Kidney (tissue), 14 donors: ENCODE results near the gene PAIP2B. TPM values are rescaled to one million over a fixed set of nuclear protein-coding genes. Genes with fewer than 3 reads are reported as not detected.

Experiments
- DNase-seq, 5 donors: peaks; one replicate each; pipeline ENCODE4 v3.0.0-alpha.2; 2013 to 2020
- FAIRE-seq: peaks from 2 replicates; lab custom pipeline; 2012; peaks lifted over from hg19 to GRCh38; lab: Jason Lieb, UNC
- H3K27ac ChIP-seq, 2 donors: one replicate each; pipeline ENCODE4 v1.7.0; 2013; ENCODE audit warnings: low read depth in 2 of 2, low read length in 2 of 2, inconsistent platforms in 1 of 2
- H3K27me3 ChIP-seq: one replicate; pipeline ENCODE4 v1.7.1; 2013; ENCODE audit warnings: low read length, inconsistent platforms; ENCODE audit not compliant: control insufficient read depth, insufficient read depth
- H3K36me3 ChIP-seq, 3 donors: one replicate each; pipeline versions ENCODE4 v1.7.0 to v1.7.1; 2013; ENCODE audit warnings: low read length in 3 of 3, control low read depth in 1 of 3, inconsistent platforms in 1 of 3; ENCODE audit not compliant: insufficient read depth in 3 of 3, control insufficient read depth in 2 of 3
- H3K4me1 ChIP-seq, 3 donors: one replicate each; pipeline versions ENCODE4 v1.7.0 to v1.7.1; 2013; ENCODE audit warnings: low read length in 3 of 3, inconsistent platforms in 1 of 3, low read depth in 1 of 3; ENCODE audit not compliant: control insufficient read depth in 2 of 3, insufficient read depth in 2 of 3
- H3K4me3 ChIP-seq, 3 donors: one replicate each; pipeline versions ENCODE4 v1.7.0 to v1.8.1; 2013; ENCODE audit warnings: low read length in 3 of 3, control low read depth in 1 of 3, inconsistent platforms in 1 of 3
- H3K9ac ChIP-seq, 3 donors: one replicate each; pipeline versions ENCODE4 v1.7.0 to v1.7.1; 2013; ENCODE audit warnings: low read length in 3 of 3, control low read depth in 1 of 3, inconsistent platforms in 1 of 3
- H3K9me3 ChIP-seq, 3 donors: one replicate each; pipeline versions ENCODE4 v1.7.0 to v1.7.1; 2013; ENCODE audit warnings: low read length in 3 of 3, control low read depth in 1 of 3, inconsistent platforms in 1 of 3; ENCODE audit not compliant: control insufficient read depth in 2 of 3, insufficient read depth in 1 of 3
- intact Hi-C: fragments of 100-400 bp; cut with DNase I; formaldehyde crosslinking; loops from one replicate; pipeline ENCODE4 v1.11.1; 2022
- polyA plus RNA-seq: library from polyadenylated mRNA; stranded (reverse); fragments of 350-450 nt; fragmentation: Illumina TruSeq; extraction: RNeasy Lipid Tissue Mini Kit (QIAGEN cat#74804); gene quantifications from one replicate; pipeline ENCODE4 v1.2.3, GENCODE V29; 2014; ENCODE audit warnings: low read depth, low replicate concordance; ENCODE audit not compliant: insufficient read depth
- total RNA-seq: library from RNA; stranded (reverse); fragmentation: NEBNext Ultra II Directional; extraction: Animal tissue kit (Norgen Biotek cat#: 25700); gene quantifications from one replicate; pipeline ENCODE4 v1.2.1, GENCODE V29; 2021
- TF ChIP-seq, protein P1 (sequence below): IDR thresholded peaks from 3 replicates; pipeline ENCODE4 v1.5.1; 2012; ENCODE audit warnings: mild to moderate bottlenecking, moderate library complexity, borderline replicate concordance; ENCODE audit not compliant: insufficient read depth; ENCODE audit errors: extremely low read depth
- donor health status: control.
- donor health status: control.
- donor health status: control.
- donor health status: control.
- donor health status: control.
- donor health status: DM: yes; HTN: yes; CAD: no.
- donor health status: Normal renal cell carcinoma (clear cell type).

PAIP2B gene
- total and polyA plus RNA-seq, 2 donors from 2014 or later: 9.3 to 10.6 TPM

DNA sequence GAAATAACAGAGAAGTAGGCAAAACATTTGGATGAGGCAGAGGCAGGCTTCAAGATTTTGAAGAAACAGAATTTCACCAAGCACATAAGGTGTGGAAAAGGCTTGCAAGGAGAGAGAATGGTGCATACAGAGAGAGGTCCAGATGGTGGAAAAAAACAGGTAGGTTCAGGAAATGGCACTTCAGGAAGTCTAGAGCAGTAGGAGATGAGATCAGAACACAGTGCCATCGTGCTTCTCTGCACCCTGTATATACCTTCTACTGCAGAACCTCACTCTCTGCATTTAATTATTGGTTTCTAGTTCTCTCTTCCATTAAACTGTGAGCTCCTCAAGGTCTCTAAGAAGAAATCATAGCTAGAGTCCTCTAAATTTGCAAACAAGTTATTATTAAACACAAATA is 2.4 kb downstream of the PAIP2B start:
- H3K4me1 ChIP-seq: peaks cover 0 to 6% (median 0%) of the 10 kb centered on the region in 3 donors
- no peaks in the 10 kb centered on the region for H3K27me3 ChIP-seq
- DNase-seq: no peak
- no peak overlapping the region for H3K27ac ChIP-seq
- H3K4me3 ChIP-seq: no peak overlapping the region
- no peak overlapping the region for H3K9ac ChIP-seq
- no peak for FAIRE-seq
- intact Hi-C loops: no loop called here
- TF ChIP-seq, protein P1, sequence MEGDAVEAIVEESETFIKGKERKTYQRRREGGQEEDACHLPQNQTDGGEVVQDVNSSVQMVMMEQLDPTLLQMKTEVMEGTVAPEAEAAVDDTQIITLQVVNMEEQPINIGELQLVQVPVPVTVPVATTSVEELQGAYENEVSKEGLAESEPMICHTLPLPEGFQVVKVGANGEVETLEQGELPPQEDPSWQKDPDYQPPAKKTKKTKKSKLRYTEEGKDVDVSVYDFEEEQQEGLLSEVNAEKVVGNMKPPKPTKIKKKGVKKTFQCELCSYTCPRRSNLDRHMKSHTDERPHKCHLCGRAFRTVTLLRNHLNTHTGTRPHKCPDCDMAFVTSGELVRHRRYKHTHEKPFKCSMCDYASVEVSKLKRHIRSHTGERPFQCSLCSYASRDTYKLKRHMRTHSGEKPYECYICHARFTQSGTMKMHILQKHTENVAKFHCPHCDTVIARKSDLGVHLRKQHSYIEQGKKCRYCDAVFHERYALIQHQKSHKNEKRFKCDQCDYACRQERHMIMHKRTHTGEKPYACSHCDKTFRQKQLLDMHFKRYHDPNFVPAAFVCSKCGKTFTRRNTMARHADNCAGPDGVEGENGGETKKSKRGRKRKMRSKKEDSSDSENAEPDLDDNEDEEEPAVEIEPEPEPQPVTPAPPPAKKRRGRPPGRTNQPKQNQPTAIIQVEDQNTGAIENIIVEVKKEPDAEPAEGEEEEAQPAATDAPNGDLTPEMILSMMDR: no peak
- H3K9me3 ChIP-seq: no peaks in the 10 kb centered on the region
- no peaks in the 10 kb centered on the region for H3K36me3 ChIP-seq

DNA sequence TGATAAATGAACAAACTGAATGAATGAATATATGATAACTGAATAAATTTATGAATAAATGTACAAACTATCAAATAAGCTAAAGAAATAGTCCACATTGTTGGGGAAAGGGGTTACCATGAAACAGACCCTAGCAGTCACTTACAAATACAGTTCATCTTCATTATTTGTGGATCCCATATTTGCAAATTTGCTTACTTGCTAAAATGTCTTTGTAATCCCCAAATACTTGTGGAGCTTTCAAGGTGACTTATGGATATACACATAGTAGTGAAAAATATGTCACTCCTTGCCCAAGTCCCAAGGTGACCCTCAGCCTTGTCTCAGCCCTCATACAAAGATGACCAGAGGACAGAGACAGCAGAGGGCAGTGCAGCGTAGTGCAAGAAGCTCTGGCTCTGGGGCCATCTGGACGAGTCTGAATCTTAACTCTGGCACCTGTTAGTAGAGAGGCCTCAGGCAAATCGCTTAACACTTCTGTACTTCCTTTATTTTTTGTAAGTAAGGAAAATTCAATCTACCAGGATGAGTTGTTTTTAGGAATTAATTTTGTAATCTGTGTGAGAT is 3.1 kb downstream of the PAIP2B start:
- H3K27ac ChIP-seq: no peak overlapping the region
- no peak overlapping the region for H3K4me3 ChIP-seq
- FAIRE-seq: no peak
- TF ChIP-seq, protein P1: peak; percentile 60
- no peaks in the 10 kb centered on the region for H3K27me3 ChIP-seq
- H3K36me3 ChIP-seq: no peaks in the 10 kb centered on the region
- intact Hi-C loops: no loop called here
- no peaks in the 10 kb centered on the region for H3K9me3 ChIP-seq
- H3K9ac ChIP-seq: no peak overlapping the region
- peak in 4 of 5 donors; percentile 26 to 68 (median 52) for DNase-seq
- peaks cover 0 to 6% (median 0%) of the 10 kb centered on the region in 3 donors for H3K4me1 ChIP-seq

DNA sequence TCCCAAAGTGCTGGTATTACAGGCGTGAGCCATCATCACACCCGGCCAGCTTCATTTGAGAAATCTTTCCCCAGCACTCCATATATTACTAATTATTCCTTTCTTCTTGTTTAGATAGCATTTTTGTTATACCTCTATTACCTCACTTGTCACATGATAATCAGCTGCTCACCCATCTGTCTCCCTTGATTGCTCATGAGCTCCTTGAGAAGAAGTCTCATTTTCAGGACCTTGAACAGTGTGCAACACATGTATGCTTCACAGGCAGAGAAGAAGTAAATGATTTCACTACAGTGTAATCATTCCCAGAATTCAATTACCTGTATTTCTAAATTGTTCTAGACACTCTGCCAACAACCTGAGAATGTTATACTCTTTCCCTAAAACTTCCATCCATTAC is 6.2 kb downstream of the PAIP2B start:
- no peaks in the 10 kb centered on the region for H3K27me3 ChIP-seq
- intact Hi-C loops: no loop called here
- H3K27ac ChIP-seq: no peak overlapping the region
- TF ChIP-seq, protein P1: no peak
- no peak for FAIRE-seq
- H3K4me3 ChIP-seq: no peak overlapping the region
- H3K9ac ChIP-seq: no peak overlapping the region
- peaks cover 0 to 3% (median 0%) of the 10 kb centered on the region in 3 donors for H3K4me1 ChIP-seq
- no peaks in the 10 kb centered on the region for H3K36me3 ChIP-seq
- peak in 2 of 5 donors; percentile 44 to 62 for DNase-seq
- H3K9me3 ChIP-seq: no peaks in the 10 kb centered on the region

DNA sequence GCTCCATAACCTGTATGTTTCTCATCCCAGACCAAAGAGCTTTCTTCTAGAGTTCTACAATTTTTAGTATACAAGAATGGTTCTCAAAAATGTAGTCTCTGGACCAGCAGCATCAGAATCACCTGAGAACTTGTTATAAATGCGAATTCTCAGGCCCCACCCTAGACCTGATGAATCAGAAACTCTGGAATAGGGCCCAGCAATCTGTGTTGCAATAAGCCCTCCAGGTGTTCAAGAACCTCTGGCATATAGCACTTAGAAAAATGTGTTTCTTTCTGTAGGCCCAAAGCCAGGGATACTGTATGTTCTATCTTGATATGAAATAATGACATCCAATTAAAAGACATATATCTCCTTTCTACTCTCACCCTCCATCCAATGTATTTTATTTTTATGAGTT is 10.4 kb downstream of the PAIP2B start:
- no peaks in the 10 kb centered on the region for H3K4me1 ChIP-seq
- H3K27me3 ChIP-seq: no peaks in the 10 kb centered on the region
- intact Hi-C loops: no loop called here
- H3K9ac ChIP-seq: no peak overlapping the region
- FAIRE-seq: no peak
- TF ChIP-seq, protein P1: no peak
- no peaks in the 10 kb centered on the region for H3K36me3 ChIP-seq
- DNase-seq: no peak
- no peaks in the 10 kb centered on the region for H3K9me3 ChIP-seq
- H3K27ac ChIP-seq: no peak overlapping the region
- H3K4me3 ChIP-seq: no peak overlapping the region
